A549 (cell line): ENCODE measurements around the gene CYB561D2. TPM values are rescaled to one million over a fixed set of nuclear protein-coding genes. Genes with fewer than 3 reads are reported as not detected.

ENCODE experiments used
- ATAC-seq, 2 experiments: fragments of 200-7000 bp in 1 of 2; fragments of >200 bp in 1 of 2; cut with Nextera tagmentation in 1 of 2; cut with Tn5 transposase in 1 of 2; 3 replicates each; pipeline versions ENCODE4 v1.8.0 to v1.9.1; 2018 to 2020; ENCODE audit warnings: mild to moderate bottlenecking in 1 of 2, moderate library complexity in 1 of 2
- CTCF ChIA-PET: fragments of 300-600 bp; sonication (Branson Sonifier 250); formaldehyde crosslinking; extraction: SDS; loops from one replicate; lab custom pipeline; 2021; ENCODE audit warnings: antibody characterized with exemption, inconsistent platforms; lab: Yijun Ruan, JAX
- POLR2A ChIA-PET: fragments of 350-600 bp; formaldehyde crosslinking; extraction: SDS; loops from one replicate; lab custom pipeline; 2021; ENCODE audit warnings: antibody characterized with exemption, inconsistent platforms; lab: Yijun Ruan, JAX
- DNase-seq, 2 experiments: peaks; one replicate each; pipeline versions ENCODE4 v3.0.0 to v3.0.0-alpha.2; 2011 to 2016; ENCODE audit warnings: low read depth in 1 of 2, low spot score in 1 of 2
- FAIRE-seq: peaks from 2 replicates; lab custom pipeline; 2011; peaks lifted over from hg19 to GRCh38; lab: Jason Lieb, UNC
- H3K27ac ChIP-seq, 2 experiments: fragments of >200 bp; sonication (Bioruptor Twin); formaldehyde crosslinking; 3 replicates each; pipeline ENCODE4 v1.5.1; 2016 to 2017
- H3K4me1 ChIP-seq: fragments of >200 bp; sonication (Bioruptor Twin); formaldehyde crosslinking; 3 replicates; pipeline ENCODE4 v1.6.1; 2016
- H3K4me2 ChIP-seq: fragments of >200 bp; sonication (Bioruptor Twin); formaldehyde crosslinking; 3 replicates; pipeline ENCODE4 v1.6.1; 2016
- H3K4me3 ChIP-seq: fragments of >200 bp; sonication (Bioruptor Twin); formaldehyde crosslinking; 3 replicates; pipeline ENCODE4 v1.5.1; 2016
- H3K9me3 ChIP-seq: fragments of >200 bp; sonication (Bioruptor Twin); formaldehyde crosslinking; 3 replicates; pipeline ENCODE4 v1.6.1; 2016
- BHLHE40 ChIP-seq: IDR thresholded peaks from 2 replicates; pipeline ENCODE4 v1.6.1; 2012; ENCODE audit warnings: low read depth, low read length, inconsistent platforms
- CBX2 ChIP-seq: fragments of 200-600 bp; sonication (generic); IDR thresholded peaks from 2 replicates; pipeline ENCODE4 v1.6.1; 2016; ENCODE audit warnings: low read depth, mild to moderate bottlenecking, borderline replicate concordance
- CBX8 ChIP-seq: fragments of 200-600 bp; sonication (generic); IDR thresholded peaks from 2 replicates; pipeline ENCODE4 v1.6.1; 2016
- FOSB ChIP-seq: fragments of 250-450 bp; sonication (Bioruptor Pico); IDR thresholded peaks from 2 replicates; pipeline ENCODE4 v1.5.0; 2020; ENCODE audit warnings: mild to moderate bottlenecking, moderate library complexity
- FOSL2 ChIP-seq, 2 experiments: fragments of 450-650 bp in 1 of 2; fragments of >200 bp in 1 of 2; sonication (Bioruptor Twin) in 1 of 2; formaldehyde crosslinking; IDR thresholded peaks; 2 replicates each; pipeline versions ENCODE4 v1.5.0 to v1.6.1; 2016 to 2020; ENCODE audit warnings: mild to moderate bottlenecking in 1 of 2, moderate library complexity in 1 of 2
- GATA3 ChIP-seq: IDR thresholded peaks from 2 replicates; pipeline ENCODE4 v1.6.1; 2012; ENCODE audit warnings: borderline replicate concordance
- KDM1A ChIP-seq: fragments of 200-600 bp; sonication (generic); IDR thresholded peaks from 2 replicates; pipeline ENCODE4 v1.6.1; 2016; ENCODE audit warnings: low read depth, mild to moderate bottlenecking
- KDM5A ChIP-seq: fragments of 200-600 bp; sonication (generic); IDR thresholded peaks from 2 replicates; pipeline ENCODE4 v1.6.1; 2016; ENCODE audit warnings: antibody characterized with exemption, mild to moderate bottlenecking
- MAFK ChIP-seq: fragments of 450-650 bp; IDR thresholded peaks from 2 replicates; pipeline ENCODE4 v1.6.1; 2014; ENCODE audit not compliant: partially characterized antibody
- MAX ChIP-seq: IDR thresholded peaks from 2 replicates; pipeline ENCODE4 v1.6.1; 2012
- NFE2L2 ChIP-seq: fragments of 150-350 bp; conservative IDR thresholded peaks from 2 replicates; pipeline ENCODE4 v1.6.1; 2014; ENCODE audit warnings: low read length
- NR3C1 ChIP-seq: fragments of >200 bp; sonication (Bioruptor Twin); formaldehyde crosslinking; IDR thresholded peaks from 3 replicates; pipeline ENCODE4 v1.6.1; 2017
- POLR2A ChIP-seq: IDR thresholded peaks from 2 replicates; pipeline ENCODE4 v1.6.1; 2012; ENCODE audit warnings: mild to moderate bottlenecking, low read length
- POLR2AphosphoS2 ChIP-seq: conservative IDR thresholded peaks from 2 replicates; pipeline ENCODE4 v1.6.1; 2012; ENCODE audit warnings: low read length, improper control_type of control experiment, inconsistent platforms
- RAD21 ChIP-seq, 2 experiments: fragments of >200 bp in 1 of 2; sonication (Bioruptor Twin) in 1 of 2; formaldehyde crosslinking in 1 of 2; IDR thresholded peaks in 1 of 2; conservative IDR thresholded peaks in 1 of 2; 2 replicates in 1 of 2; 3 replicates in 1 of 2; pipeline ENCODE4 v1.6.1; 2012 to 2018; ENCODE audit warnings: inconsistent platforms in 1 of 2
- RCOR1 ChIP-seq: fragments of 150-350 bp; IDR thresholded peaks from 2 replicates; pipeline ENCODE4 v1.6.1; 2014; ENCODE audit warnings: antibody characterized with exemption, low read length, low read depth
- RNF2 ChIP-seq: fragments of 200-600 bp; sonication (generic); IDR thresholded peaks from 2 replicates; pipeline ENCODE4 v1.6.1; 2016; ENCODE audit warnings: low read depth, mild to moderate bottlenecking, antibody characterized with exemption, moderate library complexity, borderline replicate concordance
- SMC3 ChIP-seq: fragments of >200 bp; sonication (Bioruptor Twin); formaldehyde crosslinking; IDR thresholded peaks from 3 replicates; pipeline ENCODE4 v1.6.1; 2018; ENCODE audit warnings: inconsistent platforms
- TP53 ChIP-seq: fragments of 250-450 bp; sonication (Bioruptor Pico); IDR thresholded peaks from 2 replicates; pipeline ENCODE4 v1.5.0; 2021; ENCODE audit warnings: mild to moderate bottlenecking, moderate library complexity
- ZC3H11A ChIP-seq: fragments of 450-650 bp; IDR thresholded peaks from 2 replicates; pipeline ENCODE4 v1.6.1; 2014; ENCODE audit warnings: antibody characterized with exemption, mild to moderate bottlenecking
- WGBS: methylation state at CpG from one replicate; pipeline ENCODE4 v1.1.6; 2017; ENCODE audit errors: missing lambda C conversion rate; 5-methylcytosine and 5-hydroxymethylcytosine counted together
- polyA plus RNA-seq, 4 experiments: library from polyadenylated mRNA; depleted of rRNA in 3 of 4; stranded (reverse); fragments of >200 nt; fragmentation: RNase III in 1 of 4; extraction: RNeasy Plus Mini Kit Qiagen cat#74134 plus additional on column Dnase treatment in 1 of 4; gene quantifications; 2 replicates in 3 of 4; 3 replicates in 1 of 4; pipeline ENCODE4 v1.2.3, GENCODE V29; 2011 to 2017
- TF ChIP-seq, protein P1 (sequence below): fragments of >200 bp; sonication (Bioruptor Twin); formaldehyde crosslinking; IDR thresholded peaks from 3 replicates; pipeline ENCODE4 v1.5.1; 2016
- TF ChIP-seq, protein P2 (sequence below): fragments of >200 bp; sonication (Bioruptor Twin); formaldehyde crosslinking; IDR thresholded peaks from 2 replicates; pipeline ENCODE4 v1.6.1; 2016

Gene CYB561D2
- polyA plus RNA-seq, 2 of the 4 experiments (the other 2 are of a cell fraction), result 14.4 to 17.7 TPM

DNA sequence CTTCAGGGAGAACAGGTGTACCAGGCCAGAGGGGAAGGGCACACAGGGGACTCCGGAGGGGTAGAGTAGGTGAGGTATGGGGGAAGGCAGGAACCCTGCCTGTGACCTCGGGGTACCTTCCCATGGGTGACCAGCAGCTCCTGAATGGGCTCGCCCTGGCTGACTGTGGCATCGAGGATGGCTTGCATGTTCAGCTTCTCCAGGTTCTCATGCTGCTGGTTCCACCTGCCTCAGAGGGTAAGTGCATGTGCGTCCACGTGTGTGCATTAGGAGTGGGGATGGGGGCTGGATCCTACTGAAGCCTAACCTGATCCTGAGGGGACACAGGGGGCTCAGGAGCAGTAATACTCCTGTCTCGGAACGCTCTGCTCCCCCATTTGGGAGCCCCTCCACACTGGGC lies 5.7 kb upstream of the CYB561D2 start (continued):
- TF ChIP-seq, protein P1, sequence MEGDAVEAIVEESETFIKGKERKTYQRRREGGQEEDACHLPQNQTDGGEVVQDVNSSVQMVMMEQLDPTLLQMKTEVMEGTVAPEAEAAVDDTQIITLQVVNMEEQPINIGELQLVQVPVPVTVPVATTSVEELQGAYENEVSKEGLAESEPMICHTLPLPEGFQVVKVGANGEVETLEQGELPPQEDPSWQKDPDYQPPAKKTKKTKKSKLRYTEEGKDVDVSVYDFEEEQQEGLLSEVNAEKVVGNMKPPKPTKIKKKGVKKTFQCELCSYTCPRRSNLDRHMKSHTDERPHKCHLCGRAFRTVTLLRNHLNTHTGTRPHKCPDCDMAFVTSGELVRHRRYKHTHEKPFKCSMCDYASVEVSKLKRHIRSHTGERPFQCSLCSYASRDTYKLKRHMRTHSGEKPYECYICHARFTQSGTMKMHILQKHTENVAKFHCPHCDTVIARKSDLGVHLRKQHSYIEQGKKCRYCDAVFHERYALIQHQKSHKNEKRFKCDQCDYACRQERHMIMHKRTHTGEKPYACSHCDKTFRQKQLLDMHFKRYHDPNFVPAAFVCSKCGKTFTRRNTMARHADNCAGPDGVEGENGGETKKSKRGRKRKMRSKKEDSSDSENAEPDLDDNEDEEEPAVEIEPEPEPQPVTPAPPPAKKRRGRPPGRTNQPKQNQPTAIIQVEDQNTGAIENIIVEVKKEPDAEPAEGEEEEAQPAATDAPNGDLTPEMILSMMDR, result no peak
- no peak for TF ChIP-seq SMC3

- WGBS, result 63% methylated on average over 14 of the region's 45 CpGs
- Histone ChIP-seq H3K9me3 (no peaks in the 10 kb centered on the region), H3K27ac (peak within 1 kb of the TSS; percentile 1 to 77; a peak in 4 of 6 replicates), H3K4me1 (peaks cover 12% of the 10 kb centered on the region; the same call in 1 of the 3 replicates), H3K4me3 (peak within 1 kb of the TSS; percentile 45), H3K4me2 (peak within 1 kb of the TSS; percentile 96)
- CTCF ChIA-PET, result interaction anchor here (0.6 to 3.9 kb wide), 5 partner anchors 196 to 1108 kb away, joined by 3 to 60 read pairs (median 3); no protein-coding TSS in a partner anchor
- POLR2A ChIA-PET, result no interaction called here
- ATAC-seq, result peak; percentile 32 to 77; a peak in 3 of 6 replicates
- TF ChIP-seq TP53 (CRISPR knock-in tag) (no peak), ZC3H11A (no peak), POLR2A (no peak), GATA3 (no peak), MAX (no peak), NFE2L2 (no peak), CBX2 (no peak), KDM1A (no peak), KDM5A (no peak), SMC3 (no peak), BHLHE40 (no peak), POLR2AphosphoS2 (no peak), MAFK (no peak), RNF2 (no peak), CBX8 (no peak)
- TF ChIP-seq, protein P2, sequence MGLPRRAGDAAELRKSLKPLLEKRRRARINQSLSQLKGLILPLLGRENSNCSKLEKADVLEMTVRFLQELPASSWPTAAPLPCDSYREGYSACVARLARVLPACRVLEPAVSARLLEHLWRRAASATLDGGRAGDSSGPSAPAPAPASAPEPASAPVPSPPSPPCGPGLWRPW, result no peak
- TF ChIP-seq, all 56 proteins: peak for 0
- peak; percentile 58 to 76 for DNase-seq
- FAIRE-seq, result no peak
Measured at GRCh38 chr3:50345586-50346234, 5.0 kb upstream of the CYB561D2 start, which contains the start of gene ZMYND10. ZMYND10 (minus strand) TSS chr3:50345732; CDS start chr3:50345579, 153 bp downstream.

DNA sequence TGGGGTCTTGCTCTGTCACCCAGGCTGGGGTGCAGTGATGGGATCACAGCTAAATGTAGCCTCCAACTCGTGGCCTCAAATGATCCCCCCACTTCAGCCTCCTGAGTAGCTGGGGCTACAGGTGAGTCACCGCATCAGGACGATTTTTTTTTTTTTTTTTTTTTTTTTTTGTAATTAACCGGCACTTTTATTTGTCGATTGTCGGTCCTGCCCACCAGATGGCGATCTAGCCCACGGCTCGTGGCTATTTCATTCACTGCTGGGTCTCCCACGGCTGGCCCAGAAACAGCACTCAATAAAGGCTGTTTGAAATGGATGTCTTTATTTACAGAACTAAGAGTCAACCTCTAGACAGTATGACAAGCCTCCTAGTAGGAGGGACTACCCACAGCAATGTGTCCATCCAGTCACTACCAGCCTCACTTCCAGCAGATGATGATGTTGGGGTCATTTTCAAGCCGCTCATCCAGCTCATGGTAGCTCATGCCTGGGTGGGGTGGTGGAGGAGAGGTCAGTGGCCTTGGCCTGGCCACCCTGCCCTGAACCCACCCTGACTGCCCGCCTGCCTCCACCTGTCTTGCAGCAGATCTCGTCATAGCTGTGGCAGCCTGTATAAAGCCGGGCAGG lies 3.4 kb upstream of the CYB561D2 start:
- no peak for FAIRE-seq
- DNase-seq, result peak; percentile 55 to 62
- POLR2A ChIA-PET, result interaction anchor here (0.6 to 3.2 kb wide), 5 partner anchors 10 to 869 kb away, joined by 3 to 12 read pairs (median 5); no protein-coding TSS in a partner anchor

More for the DNA sequence above, 3.4 kb upstream of the CYB561D2 start:
- peak in 1 of 2 experiments; percentile 12; a peak in 2 of 6 replicates for ATAC-seq
- H3K4me2 ChIP-seq, result no peak overlapping the region
- TF ChIP-seq, protein P1, result peak; percentile 58
- no peak for TF ChIP-seq RCOR1
- peak; percentile 54 to 61 for TF ChIP-seq RAD21 (conservative IDR thresholded peaks at IDR 0.05 in 1 of 2, IDR thresholded peaks at IDR 0.05 in 1 of 2)
- TF ChIP-seq NR3C1, result no peak
- no peak for TF ChIP-seq FOSL2 (IDR thresholded peaks at IDR 0.05)
- peak; percentile 59 for TF ChIP-seq FOSL2 (CRISPR knock-in tag; IDR thresholded peaks at IDR 0.05)
- no peak for TF ChIP-seq FOSB
- TF ChIP-seq SMC3, result peak; percentile 26; the same call in 1 of the 3 replicates
- no peak overlapping the region for H3K4me3 ChIP-seq
- 16% methylated on average over 10 of the region's 14 CpGs for whole genome bisulfite sequencing
- peaks cover 20% of the 10 kb centered on the region; the same call in 2 of the 3 replicates for H3K4me1 ChIP-seq
- no peaks in the 10 kb centered on the region for H3K9me3 ChIP-seq
- H3K27ac ChIP-seq, result no peak overlapping the region
- CTCF ChIA-PET, result interaction anchor here (0.6 to 5.3 kb wide), 23 partner anchors 9 to 1118 kb away, joined by 3 to 60 read pairs (median 4); partner anchors contain the start of gene CISH
